Naive thymus-derived CD8-positive, alpha-beta T cell (primary cell): Measurements from ENCODE around the gene TRPM4. TPM values are rescaled to one million over a fixed set of nuclear protein-coding genes. Genes with fewer than 3 reads are reported as not detected.
"Not testable (repeated sequence)": the region's sequence is repeated elsewhere in the genome, so short reads cannot be mapped to it uniquely, and the experiment has no call there.

Experiments used
- ATAC-seq, 2 donors: fragments of 150-1000 bp; cut with Tn5 transposase in 1 of 2; sonication (Bioruptor Pico), chemical (Tn5 transposase) in 1 of 2; 1 replicate in 1 of 2; 2 replicates in 1 of 2; pipeline ENCODE4 v1.10.0; 2021; ENCODE audit warnings: mild to moderate bottlenecking in 2 of 2, moderate library complexity in 2 of 2
- POLR2A ChIA-PET: fragments of 350-600 bp; sonication (Branson Sonifier 250); formaldehyde crosslinking; loops from one replicate; lab custom pipeline; 2021; ENCODE audit warnings: antibody characterized with exemption; lab: Charles Lee
- DNase-seq, 10 donors: peaks; one replicate each; pipeline versions ENCODE4 v3.0.0 to v3.0.0-alpha.2; 2020 to 2022
- H3K27ac Mint-ChIP-seq, 10 donors: one replicate each; pipeline ENCODE4 v1.8.0; 2020 to 2022; ENCODE audit warnings: mild to moderate bottlenecking in 10 of 10, mixed read lengths in 10 of 10, moderate library complexity in 4 of 10, inconsistent platforms in 1 of 10
- H3K27me3 Mint-ChIP-seq, 5 donors: one replicate each; pipeline ENCODE4 v1.8.0; 2021 to 2022; ENCODE audit warnings: mixed read lengths in 5 of 5
- H3K36me3 Mint-ChIP-seq, 3 donors: one replicate each; pipeline ENCODE4 v1.8.0; 2020 to 2022; ENCODE audit warnings: mixed read lengths in 3 of 3, mild to moderate bottlenecking in 2 of 3, inconsistent platforms in 1 of 3
- H3K4me1 Mint-ChIP-seq, 4 donors: one replicate each; pipeline ENCODE4 v1.8.0; 2021 to 2022; ENCODE audit warnings: mixed read lengths in 4 of 4
- H3K4me3 Mint-ChIP-seq, 10 donors: one replicate each; pipeline ENCODE4 v1.8.0; 2020 to 2022; ENCODE audit warnings: mild to moderate bottlenecking in 10 of 10, mixed read lengths in 10 of 10, moderate library complexity in 6 of 10, inconsistent platforms in 1 of 10
- H3K9me3 Mint-ChIP-seq, 9 donors: one replicate each; pipeline ENCODE4 v1.8.0; 2020 to 2022; ENCODE audit warnings: mixed read lengths in 9 of 9, mild to moderate bottlenecking in 3 of 9, inconsistent platforms in 1 of 9, moderate library complexity in 1 of 9
- polyA plus RNA-seq, 3 donors: library from polyadenylated mRNA; unstranded; fragments of 300-500 nt; fragmentation: Illumina TruSeq; gene quantifications; one replicate each; pipeline ENCODE4 v1.2.3, GENCODE V29; 2021
- total RNA-seq, 8 experiments: library from RNA in 2 of 8; stranded (reverse) in 2 of 8; gene quantifications; one replicate each; pipeline ENCODE4 v1.2.3 and lab custom pipeline; 2021 to 2026

The TRPM4 gene
- total and polyA plus RNA-seq, 5 experiments from 2014 or later, result not detected

DNA sequence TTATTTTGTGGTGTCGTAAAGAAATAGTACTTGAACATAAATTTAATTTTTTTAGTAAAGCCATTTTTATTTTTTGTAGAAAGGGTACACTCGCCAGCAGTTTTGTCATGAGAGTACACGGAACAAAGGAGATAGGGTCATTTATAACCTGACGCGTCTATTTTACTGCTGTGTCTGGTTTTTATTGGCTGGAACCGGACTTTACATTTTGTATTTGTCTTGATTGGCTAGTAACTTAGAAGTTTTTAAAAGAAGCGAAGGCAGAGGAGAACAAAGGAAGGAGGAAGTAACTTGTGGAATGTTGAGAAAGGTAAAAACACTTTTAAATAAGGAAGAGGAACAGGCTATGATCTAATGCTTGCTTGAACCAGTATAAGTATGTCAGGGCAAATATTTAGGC lies 43.5 kb downstream of the TRPM4 start:
- POLR2A ChIA-PET, result no interaction called here

GRCh38 chr19:49205114-49205513 lies 47.5 kb downstream of the TRPM4 start:
- Mint-ChIP-seq H3K36me3 (no peaks in the 10 kb centered on the region), H3K27me3 (peaks cover 0 to 8% (median 4%) of the 10 kb centered on the region in 5 donors), H3K27ac (no peak overlapping the region), H3K4me1 (peaks cover 0 to 12% (median 1%) of the 10 kb centered on the region in 4 donors), H3K9me3 (no peaks in the 10 kb centered on the region), H3K4me3 (no peak overlapping the region)
- ATAC-seq (no peak), DNase-seq (no peak)
- POLR2A ChIA-PET, result no interaction called here

More for the DNA sequence above, 43.5 kb downstream of the TRPM4 start:
- DNase-seq (no peak), ATAC-seq (no peak)
- H3K4me3 Mint-ChIP-seq, result no peak overlapping the region
- no peaks in the 10 kb centered on the region for H3K36me3 Mint-ChIP-seq
- H3K27ac Mint-ChIP-seq, result no peak overlapping the region
- peaks cover 0 to 9% (median 4%) of the 10 kb centered on the region in 5 donors for H3K27me3 Mint-ChIP-seq
- H3K4me1 Mint-ChIP-seq, result peaks cover 0 to 3% (median 1%) of the 10 kb centered on the region in 4 donors
- no peaks in the 10 kb centered on the region for H3K9me3 Mint-ChIP-seq

GRCh38 chr19:49209502-49209901 lies 51.9 kb downstream of the TRPM4 start:
- peaks cover 0 to 16% (median 4%) of the 10 kb centered on the region in 5 donors for H3K27me3 Mint-ChIP-seq
- H3K36me3 Mint-ChIP-seq, POLR2A ChIA-PET, H3K9me3 Mint-ChIP-seq, H3K4me3 Mint-ChIP-seq, DNase-seq, H3K27ac Mint-ChIP-seq, ATAC-seq: not testable (repeated sequence)
- H3K4me1 Mint-ChIP-seq, result peaks cover 0 to 17% (median 7%) of the 10 kb centered on the region in 4 donors

GRCh38 chr19:49210108-49210900 lies 52.7 kb downstream of the TRPM4 start:
- H3K4me3 Mint-ChIP-seq, result peak overlapping the region in 4 of 10 donors; percentile 14 to 74 (median 36)
- peak overlapping the region in 2 of 10 donors; percentile 34 to 67 for H3K27ac Mint-ChIP-seq
- H3K4me1 Mint-ChIP-seq, result peaks cover 0 to 17% (median 7%) of the 10 kb centered on the region in 4 donors
- peaks cover 0 to 2% (median 0%) of the 10 kb centered on the region in 9 donors for H3K9me3 Mint-ChIP-seq
- POLR2A ChIA-PET, result no interaction called here
- peak in 6 of 10 donors; percentile 18 to 37 (median 26) for DNase-seq
- H3K36me3 Mint-ChIP-seq, result no peaks in the 10 kb centered on the region
- peak in 1 of 2 donors; percentile 62 for ATAC-seq
- H3K27me3 Mint-ChIP-seq, result peaks cover 0 to 16% (median 4%) of the 10 kb centered on the region in 5 donors

DNA sequence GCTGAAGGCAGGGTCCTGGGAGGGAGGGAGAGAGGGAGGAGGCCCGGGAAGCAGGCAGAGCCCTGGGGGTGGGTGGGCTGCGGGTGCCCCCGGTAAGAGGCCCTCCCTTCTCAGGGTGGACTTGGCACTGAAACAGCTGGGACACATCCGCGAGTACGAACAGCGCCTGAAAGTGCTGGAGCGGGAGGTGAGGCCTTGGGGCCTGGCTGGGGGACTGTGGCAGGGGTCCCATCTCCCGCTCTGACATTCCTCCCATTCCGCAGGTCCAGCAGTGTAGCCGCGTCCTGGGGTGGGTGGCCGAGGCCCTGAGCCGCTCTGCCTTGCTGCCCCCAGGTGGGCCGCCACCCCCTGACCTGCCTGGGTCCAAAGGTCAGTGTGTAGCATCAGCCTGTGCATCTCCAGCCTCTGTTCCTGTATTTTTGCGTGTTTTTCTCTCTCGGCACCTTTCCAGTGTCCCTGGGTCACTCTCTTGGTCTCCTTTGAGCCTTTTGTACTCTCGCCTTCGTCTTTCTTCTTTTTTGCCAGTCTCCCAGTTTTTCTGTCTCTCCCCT lies 53.4 kb downstream of the TRPM4 start:
- peaks cover 0 to 17% (median 7%) of the 10 kb centered on the region in 4 donors for H3K4me1 Mint-ChIP-seq
- H3K36me3 Mint-ChIP-seq, result no peaks in the 10 kb centered on the region
- H3K4me3 Mint-ChIP-seq, result peak overlapping the region in 2 of 10 donors; percentile 5 to 54
- H3K9me3 Mint-ChIP-seq, result peaks cover 0 to 2% (median 0%) of the 10 kb centered on the region in 9 donors
- H3K27me3 Mint-ChIP-seq, result peaks cover 0 to 16% (median 4%) of the 10 kb centered on the region in 5 donors
- POLR2A ChIA-PET, result no interaction called here
- ATAC-seq (no peak), DNase-seq (no peak)
- H3K27ac Mint-ChIP-seq, result peak overlapping the region in 1 of 10 donors; percentile 9

GRCh38 chr19:49212016-49212701 lies 54.6 kb downstream of the TRPM4 start:
- H3K27ac Mint-ChIP-seq, result no peak overlapping the region

GRCh38 chr19:49213791-49214190 lies 56.2 kb downstream of the TRPM4 start:
- H3K36me3 Mint-ChIP-seq, result no peaks in the 10 kb centered on the region
- POLR2A ChIA-PET, result no interaction called here
- peaks cover 0 to 9% (median 8%) of the 10 kb centered on the region in 5 donors for H3K27me3 Mint-ChIP-seq
- DNase-seq (no peak), ATAC-seq (no peak)
- H3K9me3 Mint-ChIP-seq, result peaks cover 0 to 2% (median 0%) of the 10 kb centered on the region in 9 donors
- H3K27ac Mint-ChIP-seq, result no peak overlapping the region
- peaks cover 0 to 9% (median 7%) of the 10 kb centered on the region in 4 donors for H3K4me1 Mint-ChIP-seq
- H3K4me3 Mint-ChIP-seq, result no peak overlapping the region

More at GRCh38 chr19:49212016-49212701, 54.6 kb downstream of the TRPM4 start:
- DNase-seq, result no peak
- ATAC-seq, result no peak
- Mint-ChIP-seq H3K4me1 (peaks cover 0 to 17% (median 7%) of the 10 kb centered on the region in 4 donors), H3K9me3 (peaks cover 0 to 2% (median 0%) of the 10 kb centered on the region in 9 donors), H3K27me3 (peaks cover 0 to 16% (median 4%) of the 10 kb centered on the region in 5 donors), H3K4me3 (no peak overlapping the region), H3K36me3 (no peaks in the 10 kb centered on the region)
- POLR2A ChIA-PET, result interaction anchor here (0.6 kb wide), 1 partner anchor 994 kb away, joined by 6 read pairs; no protein-coding TSS in a partner anchor

GRCh38 chr19:49214701-49215100 lies 57.1 kb downstream of the TRPM4 start:
- peaks cover 0 to 9% (median 8%) of the 10 kb centered on the region in 5 donors for H3K27me3 Mint-ChIP-seq
- ATAC-seq, result no peak
- H3K36me3 Mint-ChIP-seq, result no peaks in the 10 kb centered on the region
- POLR2A ChIA-PET, result no interaction called here
- no peak for DNase-seq
- H3K4me1 Mint-ChIP-seq, result peaks cover 0 to 9% (median 5%) of the 10 kb centered on the region in 4 donors
- H3K27ac Mint-ChIP-seq, result no peak overlapping the region
- H3K4me3 Mint-ChIP-seq, result no peak overlapping the region
- H3K9me3 Mint-ChIP-seq, result peaks cover 0 to 2% (median 0%) of the 10 kb centered on the region in 9 donors

DNA sequence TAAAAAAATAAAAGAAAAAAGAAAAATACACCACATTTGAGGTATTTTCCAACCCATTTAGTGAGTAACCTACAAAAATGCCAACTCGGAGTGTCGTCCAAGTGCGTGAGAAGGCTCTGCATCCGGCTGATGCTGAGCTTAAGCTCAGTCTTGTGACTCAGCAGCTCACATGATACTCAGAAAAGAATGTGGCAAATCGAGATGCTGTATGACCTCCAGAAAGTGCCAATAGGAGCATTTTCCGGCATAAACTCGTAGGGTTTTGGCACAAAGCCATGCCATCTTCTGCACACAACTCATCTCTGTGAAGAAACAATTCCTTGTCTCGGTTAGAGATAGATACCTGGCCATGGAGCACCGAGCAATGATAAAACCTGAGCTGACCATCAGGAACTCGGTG lies 58.5 kb downstream of the TRPM4 start:
- POLR2A ChIA-PET, result interaction anchor here (0.6 kb wide), 1 partner anchor 920 kb away, joined by 3 read pairs; no protein-coding TSS in a partner anchor
- peaks cover 0 to 5% (median 5%) of the 10 kb centered on the region in 4 donors for H3K4me1 Mint-ChIP-seq

DNA sequence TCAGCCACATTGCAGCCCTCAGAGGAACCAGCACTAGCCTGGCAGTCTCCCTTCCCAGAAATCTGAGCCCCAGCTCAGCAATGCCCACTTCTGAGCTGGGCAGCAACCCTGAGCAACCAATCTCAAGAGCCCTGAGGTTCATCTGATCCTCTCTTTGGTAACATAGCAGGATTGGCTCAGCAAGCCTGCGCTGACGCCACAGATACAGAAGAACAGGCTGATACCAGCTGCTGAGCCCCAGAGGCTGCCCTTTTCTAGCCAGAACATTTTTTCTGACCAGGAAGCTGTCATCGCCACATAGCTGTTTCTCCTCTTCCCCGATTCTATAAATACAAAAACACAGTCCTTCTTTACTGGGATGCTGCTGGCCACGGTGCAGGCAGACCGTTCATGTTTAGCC lies 59.8 kb downstream of the TRPM4 start:
- Mint-ChIP-seq H3K4me3 (no peak overlapping the region), H3K9me3 (no peaks in the 10 kb centered on the region), H3K27me3 (peaks cover 0 to 4% (median 0%) of the 10 kb centered on the region in 5 donors), H3K36me3 (no peaks in the 10 kb centered on the region), H3K4me1 (peaks cover 0 to 1% (median 0%) of the 10 kb centered on the region in 4 donors), H3K27ac (no peak overlapping the region)
- DNase-seq (no peak), ATAC-seq (no peak)
- POLR2A ChIA-PET, result interaction anchor here (0.5 to 0.7 kb wide), 2 partner anchors 29 to 189 kb away, joined by 3 to 4 read pairs; no protein-coding TSS in a partner anchor

More for the DNA sequence above, 58.5 kb downstream of the TRPM4 start:
- no peak for DNase-seq
- no peaks in the 10 kb centered on the region for H3K36me3 Mint-ChIP-seq
- ATAC-seq, result no peak
- H3K27me3 Mint-ChIP-seq, result peaks cover 0 to 7% (median 6%) of the 10 kb centered on the region in 5 donors
- H3K27ac Mint-ChIP-seq, result no peak overlapping the region
- H3K4me3 Mint-ChIP-seq, result no peak overlapping the region
- H3K9me3 Mint-ChIP-seq, result peaks cover 0 to 2% (median 0%) of the 10 kb centered on the region in 9 donors

DNA sequence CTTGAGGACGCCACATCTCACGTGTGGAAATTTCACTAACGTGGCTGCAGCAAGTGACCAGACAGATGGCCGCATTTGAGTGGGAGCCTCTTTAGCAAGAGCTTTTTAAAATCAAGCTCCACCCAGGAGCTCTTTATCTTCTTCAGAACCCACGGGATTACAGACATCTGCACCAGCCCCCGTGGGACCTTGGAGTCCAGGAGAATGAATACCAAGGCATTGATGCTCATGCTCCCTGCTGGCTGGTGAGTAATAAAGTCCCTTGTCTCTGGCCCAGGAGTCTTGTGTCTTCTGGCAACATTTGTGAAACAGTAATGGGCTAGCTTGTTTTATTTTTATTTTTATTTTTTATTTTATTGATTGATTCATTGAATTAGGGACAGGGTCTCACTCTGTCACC lies 64.4 kb downstream of the TRPM4 start:
- DNase-seq, result no peak
- ATAC-seq, result no peak
- no peaks in the 10 kb centered on the region for H3K36me3 Mint-ChIP-seq
- no peak overlapping the region for H3K4me3 Mint-ChIP-seq
- H3K4me1 Mint-ChIP-seq, result peaks cover 4 to 8% (median 5%) of the 10 kb centered on the region in 4 donors
- POLR2A ChIA-PET, result no interaction called here
- H3K27me3 Mint-ChIP-seq, result peaks cover 3 to 22% (median 10%) of the 10 kb centered on the region in 5 donors
- H3K27ac Mint-ChIP-seq, result no peak overlapping the region
- no peaks in the 10 kb centered on the region for H3K9me3 Mint-ChIP-seq

DNA sequence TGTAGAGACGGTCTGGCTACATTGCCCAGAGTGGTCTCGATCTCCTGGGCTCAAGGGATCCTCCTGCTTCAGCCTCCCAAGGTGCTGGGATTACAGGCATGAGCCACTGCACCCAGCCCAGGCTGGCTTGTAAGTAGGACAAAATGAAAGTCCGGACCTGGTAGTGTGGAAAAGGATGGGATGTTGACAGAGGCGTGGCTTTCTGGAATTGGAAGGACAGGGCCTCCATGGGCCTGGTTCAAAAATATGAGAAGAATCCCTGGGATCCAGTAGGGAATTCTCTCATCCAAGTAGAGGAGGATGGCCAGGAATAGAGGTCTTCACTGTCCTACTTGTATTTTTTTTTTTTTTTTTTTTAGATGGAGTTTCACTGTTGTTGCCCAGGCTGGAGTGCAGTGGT lies 64.9 kb downstream of the TRPM4 start:
- Mint-ChIP-seq H3K4me3 (no peak overlapping the region), H3K36me3 (no peaks in the 10 kb centered on the region), H3K27ac (no peak overlapping the region), H3K9me3 (no peaks in the 10 kb centered on the region), H3K4me1 (peaks cover 4 to 8% (median 5%) of the 10 kb centered on the region in 4 donors), H3K27me3 (peaks cover 3 to 22% (median 8%) of the 10 kb centered on the region in 5 donors)
- POLR2A ChIA-PET, result no interaction called here
- DNase-seq, result no peak
- ATAC-seq, result no peak
